Mucosa of descending colon (tissue), 3 donors: ENCODE measurements around the gene PMF1. TPM values are rescaled to one million over a fixed set of nuclear protein-coding genes. Genes with fewer than 3 reads are reported as not detected.

ENCODE experiments used
- ATAC-seq: fragments of 200-7000 bp; cut with Tn5 transposase; one replicate; pipeline ENCODE4 v1.9.1; 2020; ENCODE audit warnings: mild to moderate bottlenecking, moderate library complexity
- DNase-seq, 3 donors: peaks; one replicate each; pipeline ENCODE4 v3.0.0-alpha.2; 2020
- H3K36me3 ChIP-seq: fragments of 200-600 bp; one replicate; pipeline ENCODE4 v1.8.0; 2021; ENCODE audit warnings: low read depth, mild to moderate bottlenecking
- H3K4me1 ChIP-seq: fragments of 200-600 bp; one replicate; pipeline ENCODE4 v1.8.0; 2021; ENCODE audit warnings: low read depth, mild to moderate bottlenecking
- H3K4me3 ChIP-seq: fragments of 200-600 bp; one replicate; pipeline ENCODE4 v1.8.0; 2021; ENCODE audit warnings: mild to moderate bottlenecking
- H3K9me3 ChIP-seq: fragments of 200-600 bp; one replicate; pipeline ENCODE4 v1.8.0; 2021; ENCODE audit warnings: mild to moderate bottlenecking
- CTCF ChIP-seq: fragments of 200-600 bp; IDR thresholded peaks from one replicate; pipeline ENCODE4 v1.8.0; 2022; ENCODE audit warnings: antibody characterized with exemption, mild to moderate bottlenecking
- intact Hi-C, 2 donors: fragments of 100-400 bp; cut with DNase I in 1 of 2; cut with micrococcal nuclease in 1 of 2; formaldehyde crosslinking; loops; one replicate each; pipeline versions ENCODE4 v1.11.0 to v1.11.1; 2022; cut with DNase I, micrococcal nuclease
- total RNA-seq, 3 donors: library from RNA; stranded (reverse); fragmentation: NEBNext Ultra II Directional in 2 of 3; extraction: Animal tissue kit (Norgen Biotek cat#: 25700) in 2 of 3; gene quantifications; one replicate each; pipeline versions ENCODE4 v1.2.1 to v1.2.4, GENCODE V29; 2021 to 2023
- donor health status: DM: no; HTN: no; CAD: no; lungs with moderate emphysema.
- donor health status: DM: no; HTN: no; CAD: no.
- donor health status: DM: no; HTN: yes; CAD: no.

Gene PMF1
- total RNA-seq, 3 donors from 2014 or later: 38.1 to 46.8 (median 43.6) TPM

GRCh38 chr1:156221986-156222692 lies 9.3 kb downstream of the PMF1 start:
- no peaks in the 10 kb centered on the region for H3K4me1 ChIP-seq
- peaks cover 5% of the 10 kb centered on the region for H3K36me3 ChIP-seq
- no peak overlapping the region for H3K4me3 ChIP-seq
- no peaks in the 10 kb centered on the region for H3K9me3 ChIP-seq
- DNase-seq: no peak
- no peak for TF ChIP-seq CTCF
- no peak for ATAC-seq
- intact Hi-C loops: loop anchor here in 1 of 2 donors (5.0 kb wide), 1 partner anchor 75 kb away; no protein-coding TSS in a partner anchor

- peak; percentile 5 for TF ChIP-seq CTCF
Measured at GRCh38 chr1:156225677-156226014, 12.8 kb downstream of the PMF1 start.

GRCh38 chr1:156226116-156226538 lies 13.3 kb downstream of the PMF1 start:
- no peaks in the 10 kb centered on the region for H3K4me1 ChIP-seq
- ATAC-seq (no peak), DNase-seq (no peak)
- no peaks in the 10 kb centered on the region for H3K9me3 ChIP-seq
- no peak overlapping the region for H3K4me3 ChIP-seq
- TF ChIP-seq CTCF: no peak
- intact Hi-C loops: loop anchor here in 1 of 2 donors (5.0 kb wide), 2 partner anchors 79 to 134 kb away; no protein-coding TSS in a partner anchor
- peaks cover 5% of the 10 kb centered on the region for H3K36me3 ChIP-seq

More at GRCh38 chr1:156225677-156226014, 12.8 kb downstream of the PMF1 start:
- Histone ChIP-seq H3K4me1 (no peaks in the 10 kb centered on the region), H3K36me3 (peaks cover 5% of the 10 kb centered on the region), H3K4me3 (no peak overlapping the region), H3K9me3 (no peaks in the 10 kb centered on the region)
- DNase-seq (no peak), ATAC-seq (no peak)
- intact Hi-C loops: loop anchor here in 1 of 2 donors (5.0 kb wide), 2 partner anchors 78 to 133 kb away; no protein-coding TSS in a partner anchor

- intact Hi-C loops: loop anchor here in 1 of 2 donors (5.0 kb wide), 2 partner anchors 79 to 134 kb away; no protein-coding TSS in a partner anchor
- TF ChIP-seq CTCF: no peak
- ATAC-seq (no peak), DNase-seq (no peak)
- H3K36me3 ChIP-seq: peaks cover 5% of the 10 kb centered on the region
- H3K9me3 ChIP-seq: no peaks in the 10 kb centered on the region
- no peaks in the 10 kb centered on the region for H3K4me1 ChIP-seq
- H3K4me3 ChIP-seq: no peak overlapping the region
Measured at GRCh38 chr1:156226782-156227181, 14.0 kb downstream of the PMF1 start.

GRCh38 chr1:156228501-156228900 lies 15.7 kb downstream of the PMF1 start:
- ATAC-seq: no peak
- DNase-seq: peak in 2 of 3 donors; percentile 28 to 33
- no peaks in the 10 kb centered on the region for H3K4me1 ChIP-seq
- intact Hi-C loops: loop anchor here in 1 of 2 donors (5.0 kb wide), 2 partner anchors 81 to 136 kb away; no protein-coding TSS in a partner anchor
- no peak overlapping the region for H3K4me3 ChIP-seq
- H3K36me3 ChIP-seq: peaks cover 5% of the 10 kb centered on the region
- no peaks in the 10 kb centered on the region for H3K9me3 ChIP-seq
- TF ChIP-seq CTCF: no peak
